ENCODE results near the gene SAPCD2. TPM values are rescaled to one million over a fixed set of nuclear protein-coding genes. Genes with fewer than 3 reads are reported as not detected.

Gene SAPCD2
- total and polyA plus RNA-seq, 2 of the 8 experiments (the other 6 are each of a cell fraction or from before 2014, with no cell fraction given): 12.7 to 32.1 TPM

DNA sequence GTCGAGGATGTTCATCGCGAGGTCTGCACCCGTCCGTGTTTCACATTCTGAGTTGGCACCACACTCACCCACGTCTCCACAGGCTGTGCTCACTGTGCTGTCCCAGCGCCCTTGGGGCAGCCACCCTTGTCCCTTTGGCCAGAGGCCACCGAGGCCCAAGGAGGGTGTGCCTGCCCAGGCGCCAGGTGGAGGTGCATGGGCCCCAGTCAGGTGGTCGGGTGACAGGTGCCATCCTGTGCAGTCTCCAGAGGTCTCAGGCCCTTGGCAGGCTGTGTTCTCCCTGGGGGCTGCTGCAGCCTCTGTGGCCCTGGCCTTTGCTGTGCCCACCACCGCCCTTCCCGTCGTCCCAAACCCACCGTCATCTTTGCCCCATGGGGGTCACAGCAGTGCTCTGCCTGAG, 28.9 kb upstream of the SAPCD2 start:
- Histone ChIP-seq H2AFZ (ENCODE audit: low read length) (no peak overlapping the region), H3K18ac (ENCODE audit: extremely low read depth, low read length) (no peak overlapping the region), H3K27ac (ENCODE audit: low read depth, low read length) (no peak overlapping the region), H4K8ac (ENCODE audit: extremely low read depth, insufficient read depth, low read length) (no peak overlapping the region), H2BK5ac (ENCODE audit: low read depth, low read length) (no peak overlapping the region), H3K14ac (ENCODE audit: insufficient read length) (no peak overlapping the region), H3K4me3 (ENCODE audit: extremely low read depth in 1 of 4, insufficient read depth in 2 of 4, low read depth in 3 of 4, low read length in 4 of 4) (no peak overlapping the region), H2BK120ac (replicated peaks; ENCODE audit: low read depth, low read length) (no peak overlapping the region), H3K4me1 (replicated peaks in 1 of 4; ENCODE audit: control insufficient read depth in 3 of 4, insufficient read depth in 4 of 4, low read length in 3 of 4) (no peaks in the 10 kb centered on the region), H4K5ac (ENCODE audit: insufficient read length, low read depth, low read length) (no peak overlapping the region), H3K27me3 (replicated peaks in 1 of 4; ENCODE audit: control insufficient read depth in 3 of 4, extremely low read depth in 1 of 4, insufficient read depth in 3 of 4, low read length in 3 of 4) (no peaks in the 10 kb centered on the region), H3K9me3 (ENCODE audit: insufficient read depth in 2 of 2, low read depth in 1 of 2, low read length in 1 of 2) (peaks cover 20 to 24% of the 10 kb centered on the region in 2 experiments), H4K20me1 (replicated peaks in 1 of 2; ENCODE audit: control insufficient read depth in 1 of 2, insufficient read depth in 2 of 2, low read length in 2 of 2) (peaks cover 0 to 2% of the 10 kb centered on the region in 2 experiments), H3K23me2 (ENCODE audit: low read depth, low read length) (no peaks in the 10 kb centered on the region), H3K4ac (replicated peaks; ENCODE audit: insufficient read length, low read depth, low read length) (no peak overlapping the region), H2BK12ac (ENCODE audit: low read depth, low read length) (no peak overlapping the region), H3K79me1 (ENCODE audit: low read depth, low read length) (peaks cover 2% of the 10 kb centered on the region; the same call in 1 of the 2 replicates), H3K9ac (replicated peaks in 1 of 4; ENCODE audit: extremely low read depth in 1 of 4, low read depth in 3 of 4, low read length in 3 of 4) (no peak overlapping the region), H3K23ac (ENCODE audit: insufficient read length) (no peak overlapping the region), H3K4me2 (ENCODE audit: insufficient read depth in 1 of 2, low read depth in 2 of 2, low read length in 2 of 2) (no peak overlapping the region), H3K79me2 (ENCODE audit: control insufficient read depth in 1 of 2, insufficient read depth in 2 of 2, low read length in 2 of 2) (no peaks in the 10 kb centered on the region), H2BK15ac (ENCODE audit: low read length) (no peak overlapping the region), H4K91ac (replicated peaks; ENCODE audit: insufficient read length, low read length) (no peak overlapping the region), H3K56ac (replicated peaks; ENCODE audit: insufficient read length, low read depth, low read length) (no peak overlapping the region), H3K36me3 (ENCODE audit: control insufficient read depth in 2 of 4, insufficient read depth in 4 of 4, low read length in 3 of 4) (peaks cover 19 to 35% (median 33%) of the 10 kb centered on the region in 4 experiments; a peak in 7 of 8 replicates), H2AK5ac (ENCODE audit: low read depth, low read length) (no peak overlapping the region), H2BK20ac (ENCODE audit: low read length) (no peak overlapping the region)
- DNase-seq (ENCODE audit: low read depth in 1 of 2, low spot score in 2 of 2) (no peak), FAIRE-seq (no peak)
- 88% methylated on average over 14 of the region's 14 CpGs; no CpG with 5 or more reads in 1 of the 2 experiments for WGBS, 2 experiments (ENCODE audit: extremely low coverage in 1 of 2, insufficient coverage in 1 of 2, insufficient read length in 1 of 2, insufficient replicate concordance in 2 of 2, low coverage in 1 of 2, low lambda C conversion rate in 2 of 2, missing lambda C conversion rate in 1 of 2)
- CTCF ChIA-PET (ENCODE audit: partially characterized antibody): no interaction called here
- no peak for TF ChIP-seq CEBPB (IDR thresholded peaks at IDR 0.05; ENCODE audit: low read depth, low read length)
- POLR2A ChIA-PET (ENCODE audit: partially characterized antibody): no interaction called here
